Gastroesophageal sphincter (tissue), 4 donors: ENCODE results near the gene PLCB4. TPM values are rescaled to one million over a fixed set of nuclear protein-coding genes. Genes with fewer than 3 reads are reported as not detected.

ENCODE experiments used
- ATAC-seq: fragments of 150-250 bp; one replicate; pipeline ENCODE4 v1.9.1; 2016; ENCODE audit warnings: mild to moderate bottlenecking, moderate library complexity
- H3K27ac ChIP-seq, 4 donors: fragments of 200-600 bp; sonication (generic) in 3 of 4; 1 replicate in 3 of 4; 2 replicates in 1 of 4; pipeline ENCODE4 v1.5.1; 2016 to 2019
- H3K27me3 ChIP-seq: fragments of 200-600 bp; sonication (generic); one replicate; pipeline ENCODE4 v1.5.1; 2019
- H3K36me3 ChIP-seq, 2 donors: fragments of 200-600 bp; sonication (generic); one replicate each; pipeline ENCODE4 v1.5.1; 2019; ENCODE audit warnings: control low read depth in 1 of 2
- H3K4me1 ChIP-seq, 3 donors: fragments of 200-600 bp; sonication (generic); 1 replicate in 2 of 3; 2 replicates in 1 of 3; pipeline ENCODE4 v1.5.1; 2016 to 2019; ENCODE audit warnings: control low read depth in 2 of 3
- H3K4me3 ChIP-seq, 2 donors: fragments of 200-600 bp; sonication (generic); one replicate each; pipeline ENCODE4 v1.5.1; 2019; ENCODE audit warnings: mild to moderate bottlenecking in 1 of 2, moderate library complexity in 1 of 2
- H3K9me3 ChIP-seq, 3 donors: fragments of 200-600 bp; sonication (generic); one replicate each; pipeline ENCODE4 v1.5.1; 2017 to 2019; ENCODE audit warnings: control low read depth in 2 of 3
- CTCF ChIP-seq, 4 experiments: fragments of 200-600 bp in 2 of 4; fragments of 450-650 bp in 2 of 4; sonication (generic) in 1 of 4; IDR thresholded peaks; one replicate each; pipeline ENCODE4 v1.5.1; 2017 to 2019; ENCODE audit warnings: antibody characterized with exemption in 4 of 4, mild to moderate bottlenecking in 2 of 4, moderate library complexity in 2 of 4
- EP300 ChIP-seq: sonication (generic); formaldehyde crosslinking; IDR thresholded peaks from one replicate; pipeline ENCODE4 v1.6.1; 2017; ENCODE audit warnings: antibody characterized with exemption, mild to moderate bottlenecking
- POLR2A ChIP-seq, 2 donors: fragments of 450-650 bp; IDR thresholded peaks; one replicate each; pipeline ENCODE4 v1.6.1; 2017; ENCODE audit warnings: antibody characterized with exemption in 2 of 2, mild to moderate bottlenecking in 2 of 2, moderate library complexity in 1 of 2
- POLR2AphosphoS5 ChIP-seq: sonication (generic); formaldehyde crosslinking; IDR thresholded peaks from one replicate; pipeline ENCODE4 v1.6.1; 2017; ENCODE audit warnings: antibody characterized with exemption
- WGBS, 2 donors: methylation state at CpG; one replicate each; pipeline ENCODE4 v1.1.5; 2018; ENCODE audit warnings: low coverage in 1 of 2; 5-methylcytosine and 5-hydroxymethylcytosine counted together
- total RNA-seq, 4 donors: library from RNA; depleted of rRNA; stranded (reverse); fragments of >200 nt; gene quantifications; one replicate each; pipeline ENCODE4 v1.1.0, GENCODE V29; 2016

PLCB4 gene
- total RNA-seq, 4 donors from 2014 or later = 21.9 to 109 (median 59.1) TPM

- Histone ChIP-seq H3K27ac (no peak overlapping the region), H3K4me3 (no peak overlapping the region), H3K36me3 (no peaks in the 10 kb centered on the region), H3K9me3 (no peaks in the 10 kb centered on the region), H3K4me1 (peaks cover 0 to 8% (median 0%) of the 10 kb centered on the region in 3 donors), H3K27me3 (no peaks in the 10 kb centered on the region)
- TF ChIP-seq POLR2AphosphoS5 (no peak), CTCF (IDR thresholded peaks at IDR 0.05) (no peak), EP300 (no peak), POLR2A (IDR thresholded peaks at IDR 0.05) (no peak)
- 81 to 97% methylated on average over 3 of the region's 4 CpGs for WGBS, 2 donors
- no peak for ATAC-seq
Measured at GRCh38 chr20:9329355-9330101, 260.6 kb downstream of the PLCB4 start.

- Histone ChIP-seq H3K27me3 (no peaks in the 10 kb centered on the region), H3K4me1 (peaks cover 0 to 8% (median 0%) of the 10 kb centered on the region in 3 donors), H3K36me3 (no peaks in the 10 kb centered on the region), H3K4me3 (no peak overlapping the region), H3K27ac (no peak overlapping the region), H3K9me3 (no peaks in the 10 kb centered on the region)
- WGBS, 2 donors = 100% methylated on average over 4 of the region's 4 CpGs
- TF ChIP-seq EP300 = no peak
- TF ChIP-seq CTCF (IDR thresholded peaks at IDR 0.05) = no peak
- TF ChIP-seq POLR2AphosphoS5 = no peak
- TF ChIP-seq POLR2A (IDR thresholded peaks at IDR 0.05) = no peak
- ATAC-seq = no peak
Measured at GRCh38 chr20:9330151-9330550, 261.3 kb downstream of the PLCB4 start.

- TF ChIP-seq CTCF (IDR thresholded peaks at IDR 0.05) = no peak
- TF ChIP-seq EP300 = no peak
- no peak for TF ChIP-seq POLR2AphosphoS5
- no peak for TF ChIP-seq POLR2A (IDR thresholded peaks at IDR 0.05)
- ATAC-seq = no peak
- Histone ChIP-seq H3K9me3 (no peaks in the 10 kb centered on the region), H3K4me1 (peaks cover 0 to 8% (median 0%) of the 10 kb centered on the region in 3 donors), H3K27me3 (no peaks in the 10 kb centered on the region), H3K27ac (no peak overlapping the region), H3K4me3 (no peak overlapping the region), H3K36me3 (no peaks in the 10 kb centered on the region)
- WGBS, 2 donors = 85 to 100% methylated on average over 2 of the region's 2 CpGs
Measured at GRCh38 chr20:9331707-9332435, 263.0 kb downstream of the PLCB4 start.

- WGBS, 2 donors = 74 to 75% methylated on average over 3 of the region's 3 CpGs
- Histone ChIP-seq H3K27ac (no peak overlapping the region), H3K9me3 (no peaks in the 10 kb centered on the region), H3K27me3 (no peaks in the 10 kb centered on the region), H3K4me1 (peaks cover 0 to 8% (median 0%) of the 10 kb centered on the region in 3 donors), H3K4me3 (no peak overlapping the region), H3K36me3 (no peaks in the 10 kb centered on the region)
- ATAC-seq = no peak
- TF ChIP-seq POLR2AphosphoS5 (no peak), POLR2A (IDR thresholded peaks at IDR 0.05) (no peak), EP300 (no peak), CTCF (IDR thresholded peaks at IDR 0.05) (no peak)
Measured at GRCh38 chr20:9332791-9333479, 264.0 kb downstream of the PLCB4 start.
